Endothelial cell of umbilical vein (primary cell): ENCODE results near the gene CUEDC2. TPM values are rescaled to one million over a fixed set of nuclear protein-coding genes. Genes with fewer than 3 reads are reported as not detected.

ENCODE experiments used
- BruUV-seq: library from RNA; stranded (reverse); fragments of 400-500 nt; replicated peaks from 2 replicates; lab custom pipeline; 2021; lab: Mats Ljungman, UMichigan
- CTCF ChIA-PET: fragments of 300-600, 350-600 bp; sonication (Branson Sonifier 250); formaldehyde crosslinking; loops from one replicate; lab custom pipeline; 2021; ENCODE audit warnings: antibody characterized with exemption, inconsistent platforms; lab: Charles Lee
- POLR2A ChIA-PET: fragments of 300-600, 350-600 bp; sonication (Branson Sonifier 250); formaldehyde crosslinking; loops from one replicate; lab custom pipeline; 2021; ENCODE audit warnings: antibody characterized with exemption, inconsistent platforms; lab: Charles Lee
- DNase-seq: peaks from one replicate; pipeline ENCODE4 v3.0.0-alpha.2; 2011; ENCODE audit warnings: low read depth, low spot score
- FAIRE-seq: peaks from 2 replicates; lab custom pipeline; 2011; peaks lifted over from hg19 to GRCh38; lab: Jason Lieb, UNC
- H2AFZ ChIP-seq: 2 replicates; pipeline ENCODE4 v1.6.0; 2012; ENCODE audit warnings: low read depth, low read length, control low read depth, inconsistent platforms
- H3K27ac ChIP-seq: 2 replicates; pipeline ENCODE4 v1.5.1; 2011; ENCODE audit warnings: low read depth, mild to moderate bottlenecking, control low read depth, low read length, moderate library complexity; ENCODE audit not compliant: insufficient read depth
- H3K27me3 ChIP-seq, 2 experiments: 2 replicates each; pipeline versions ENCODE4 v1.6.0 to v1.6.1; 2011; ENCODE audit warnings: low read length in 2 of 2, mixed read lengths in 1 of 2; ENCODE audit not compliant: control insufficient read depth in 2 of 2, insufficient read depth in 2 of 2
- H3K36me3 ChIP-seq, 2 experiments: 2 replicates in 1 of 2; 3 replicates in 1 of 2; pipeline ENCODE4 v1.5.1; 2011; ENCODE audit warnings: low read length in 2 of 2, mild to moderate bottlenecking in 1 of 2, moderate library complexity in 1 of 2; ENCODE audit not compliant: control insufficient read depth in 2 of 2, insufficient read depth in 2 of 2; ENCODE audit errors: extremely low read depth in 1 of 2
- H3K4me1 ChIP-seq: 3 replicates; pipeline ENCODE4 v1.5.1; 2011; ENCODE audit warnings: mild to moderate bottlenecking, low read length; ENCODE audit not compliant: control insufficient read depth, insufficient read depth; ENCODE audit errors: extremely low read depth
- H3K4me2 ChIP-seq: 2 replicates; pipeline ENCODE4 v1.6.1; 2011; ENCODE audit warnings: low read length, control low read depth, mixed read lengths; ENCODE audit not compliant: insufficient read depth
- H3K4me3 ChIP-seq, 3 experiments: fragments of 200-600 bp in 1 of 3; sonication (generic), shearing (Covaris generic) in 1 of 3; replicated peaks in 1 of 3; 2 replicates each; pipeline ENCODE4 v1.5.1; 2011 to 2016; ENCODE audit warnings: control low read depth in 3 of 3, low read length in 3 of 3, mild to moderate bottlenecking in 2 of 3, inconsistent platforms in 1 of 3, low read depth in 1 of 3, moderate library complexity in 1 of 3; ENCODE audit not compliant: insufficient read depth in 1 of 3
- H3K79me2 ChIP-seq: 2 replicates; pipeline ENCODE4 v1.6.0; 2012; ENCODE audit warnings: low read length, inconsistent platforms; ENCODE audit not compliant: control insufficient read depth, insufficient read depth
- H3K9ac ChIP-seq: replicated peaks from 2 replicates; pipeline ENCODE3; 2011; ENCODE audit warnings: low read length, control low read depth; ENCODE audit not compliant: insufficient read depth; ENCODE audit errors: extremely low read depth
- H3K9me1 ChIP-seq: replicated peaks from 3 replicates; pipeline ENCODE4 v1.6.0; 2011; ENCODE audit warnings: mild to moderate bottlenecking, low read length; ENCODE audit not compliant: control insufficient read depth, insufficient read depth; ENCODE audit errors: extremely low read depth
- H3K9me3 ChIP-seq: replicated peaks from 2 replicates; pipeline ENCODE4 v1.5.1; 2012; ENCODE audit warnings: low read length, inconsistent platforms; ENCODE audit not compliant: control insufficient read depth, insufficient read depth
- H4K20me1 ChIP-seq: replicated peaks from 2 replicates; pipeline ENCODE3; 2011; ENCODE audit warnings: mild to moderate bottlenecking, low read length; ENCODE audit not compliant: control insufficient read depth, insufficient read depth; ENCODE audit errors: extremely low read depth
- EZH2 ChIP-seq: IDR thresholded peaks from 2 replicates; pipeline ENCODE4 v1.6.1; 2012; ENCODE audit warnings: borderline replicate concordance, low read depth, mild to moderate bottlenecking, moderate library complexity, low read length, inconsistent platforms; ENCODE audit not compliant: severe bottlenecking
- FOS ChIP-seq: IDR thresholded peaks from 2 replicates; pipeline ENCODE4 v1.6.1; 2011; ENCODE audit warnings: mild to moderate bottlenecking, low read length, moderate library complexity, borderline replicate concordance; ENCODE audit not compliant: insufficient read depth
- GATA2 ChIP-seq: IDR thresholded peaks from 2 replicates; pipeline ENCODE4 v1.7.0; 2011; ENCODE audit warnings: low read depth, mild to moderate bottlenecking, moderate library complexity, mixed read lengths, low read length; ENCODE audit not compliant: insufficient read length, insufficient read depth
- JUN ChIP-seq: IDR thresholded peaks from 2 replicates; pipeline ENCODE4 v1.6.1; 2011; ENCODE audit warnings: borderline replicate concordance, low read depth; ENCODE audit not compliant: insufficient read length, insufficient read depth
- MYC ChIP-seq: IDR thresholded peaks from one replicate; pipeline ENCODE4 v1.6.1; 2011; ENCODE audit warnings: mild to moderate bottlenecking, low read depth, low read length
- POLR2A ChIP-seq: IDR thresholded peaks from 2 replicates; pipeline ENCODE4 v1.6.1; 2012; ENCODE audit warnings: low read depth, mild to moderate bottlenecking, control low read depth, low read length
- POLR2AphosphoS5 ChIP-seq: IDR thresholded peaks from 2 replicates; pipeline ENCODE4 v1.6.1; 2012; ENCODE audit warnings: low read depth, mild to moderate bottlenecking, control low read depth, low read length, moderate library complexity; ENCODE audit not compliant: insufficient read depth
- dilution Hi-C: fragments of 300-500 bp; cut with MboI; formaldehyde crosslinking; loops from one replicate; pipeline ENCODE4 v1.15.0; 2019; ENCODE audit warnings: low sequenced_read_pairs; ENCODE audit not compliant: extremely low pct_ligation_motif_present
- intact Hi-C: fragments of 100-400 bp; cut with micrococcal nuclease; formaldehyde crosslinking; loops from one replicate; pipeline ENCODE4 v1.10.0; 2022
- polyA plus RNA-seq, 4 experiments: library from polyadenylated mRNA; depleted of rRNA in 3 of 4; stranded (reverse) in 3 of 4; unstranded in 1 of 4; fragments of >200 nt; gene quantifications; 2 replicates each; pipeline versions ENCODE4 v1.2.1 to v1.2.3, GENCODE V29; 2011 to 2012; ENCODE audit warnings: missing spikeins in 1 of 4
- total RNA-seq: library from RNA; stranded (reverse); gene quantifications from 2 replicates; pipeline ENCODE4 v1.2.3, GENCODE V29; 2021
- TF ChIP-seq, protein P1 (sequence below): IDR thresholded peaks from 2 replicates; pipeline ENCODE4 v1.6.1; 2011; ENCODE audit not compliant: insufficient read depth, insufficient read length
- TF ChIP-seq, protein P2 (sequence below), 2 donors: IDR thresholded peaks; 1 replicate in 1 of 2; 2 replicates in 1 of 2; pipeline ENCODE4 v1.5.1; 2011; ENCODE audit warnings: low read length in 2 of 2, mild to moderate bottlenecking in 2 of 2, moderate library complexity in 2 of 2, control low read depth in 1 of 2, inconsistent platforms in 1 of 2, low read depth in 1 of 2; ENCODE audit not compliant: insufficient read depth in 1 of 2; ENCODE audit errors: extremely low read depth in 1 of 2

Gene CUEDC2
- total and polyA plus RNA-seq, 2 donors (not counting 3 experiments of a cell fraction or from before 2014, with no cell fraction given), result 61.5 to 96.7 TPM

DNA sequence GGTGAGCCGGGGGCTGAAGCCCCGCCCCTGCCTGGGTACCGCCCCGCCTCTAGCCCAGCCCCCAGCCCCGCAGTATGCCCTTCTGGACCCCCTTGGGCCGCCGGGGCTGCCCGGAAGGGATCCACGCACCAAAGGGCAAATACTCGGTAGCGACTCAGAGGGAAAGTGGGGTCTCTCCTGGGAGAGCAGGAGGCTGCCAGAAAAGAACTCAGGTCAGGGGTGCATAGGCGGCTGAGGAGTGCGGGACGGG, 10.9 kb downstream of the CUEDC2 start:
- ChIA-PET POLR2A (no interaction called here), CTCF (interaction anchor here (0.7 to 6.5 kb wide), 18 partner anchors 8 to 252 kb away, joined by 3 to 74 read pairs (median 12); partner anchors contain the start of genes C10orf95, CUEDC2, ELOVL3 and NFKB2)
- FAIRE-seq (no peak), DNase-seq (peak; percentile 33)
- intact Hi-C loops (loop anchor here (1.0 to 5.0 kb wide), 4 partner anchors 29 to 226 kb away; partner anchors contain the start of genes ACTR1A and SUFU), dilution Hi-C loops (no loop called here)
- Histone ChIP-seq H3K27ac (no peak overlapping the region), H3K36me3 (peaks cover 0 to 9% of the 10 kb centered on the region in 2 experiments), H3K79me2 (no peaks in the 10 kb centered on the region), H3K4me2 (peak overlapping the region; percentile 67), H3K4me1 (peaks cover 20% of the 10 kb centered on the region), H2AFZ (peak overlapping the region; percentile 60), H4K20me1 (no peaks in the 10 kb centered on the region), H3K27me3 (peaks cover 3 to 7% of the 10 kb centered on the region in 2 experiments), H3K9me1 (no peaks in the 10 kb centered on the region), H3K9ac (peak overlapping the region; percentile 19), H3K4me3 (peak overlapping the region; percentile 64 to 73 (median 70)), H3K9me3 (no peaks in the 10 kb centered on the region)
- TF ChIP-seq FOS, result no peak
- no peak for TF ChIP-seq GATA2
- TF ChIP-seq POLR2A, result no peak
- no peak for TF ChIP-seq EZH2
- TF ChIP-seq, protein P1, sequence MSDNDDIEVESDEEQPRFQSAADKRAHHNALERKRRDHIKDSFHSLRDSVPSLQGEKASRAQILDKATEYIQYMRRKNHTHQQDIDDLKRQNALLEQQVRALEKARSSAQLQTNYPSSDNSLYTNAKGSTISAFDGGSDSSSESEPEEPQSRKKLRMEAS, result no peak
- no peak for TF ChIP-seq MYC
- TF ChIP-seq, protein P2, sequence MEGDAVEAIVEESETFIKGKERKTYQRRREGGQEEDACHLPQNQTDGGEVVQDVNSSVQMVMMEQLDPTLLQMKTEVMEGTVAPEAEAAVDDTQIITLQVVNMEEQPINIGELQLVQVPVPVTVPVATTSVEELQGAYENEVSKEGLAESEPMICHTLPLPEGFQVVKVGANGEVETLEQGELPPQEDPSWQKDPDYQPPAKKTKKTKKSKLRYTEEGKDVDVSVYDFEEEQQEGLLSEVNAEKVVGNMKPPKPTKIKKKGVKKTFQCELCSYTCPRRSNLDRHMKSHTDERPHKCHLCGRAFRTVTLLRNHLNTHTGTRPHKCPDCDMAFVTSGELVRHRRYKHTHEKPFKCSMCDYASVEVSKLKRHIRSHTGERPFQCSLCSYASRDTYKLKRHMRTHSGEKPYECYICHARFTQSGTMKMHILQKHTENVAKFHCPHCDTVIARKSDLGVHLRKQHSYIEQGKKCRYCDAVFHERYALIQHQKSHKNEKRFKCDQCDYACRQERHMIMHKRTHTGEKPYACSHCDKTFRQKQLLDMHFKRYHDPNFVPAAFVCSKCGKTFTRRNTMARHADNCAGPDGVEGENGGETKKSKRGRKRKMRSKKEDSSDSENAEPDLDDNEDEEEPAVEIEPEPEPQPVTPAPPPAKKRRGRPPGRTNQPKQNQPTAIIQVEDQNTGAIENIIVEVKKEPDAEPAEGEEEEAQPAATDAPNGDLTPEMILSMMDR (IDR thresholded peaks at IDR 0.05; ENCODE audit: extremely low read depth in 1 of 2, insufficient read depth in 1 of 2, low read depth in 1 of 2, low read length in 2 of 2), result no peak
- TF ChIP-seq JUN, result no peak
- TF ChIP-seq POLR2AphosphoS5, result no peak
- BruUV-seq, result TSS peak; percentile 44
